HG02981 (cell line): ENCODE results near the gene AATF.

Source experiments
- ATAC-seq: cut with Tn5 transposase; IDR thresholded peaks from one replicate; pipeline ENCODE4 v1.9.1; 2021; ENCODE audit warnings: mild to moderate bottlenecking, moderate library complexity; ENCODE audit not compliant: unreplicated experiment

Gene AATF

GRCh38 chr17:37037590-37038155 lies 88.9 kb downstream of the AATF start:
- no peak for ATAC-seq

GRCh38 chr17:37039269-37039668 lies 90.5 kb downstream of the AATF start:
- no peak for ATAC-seq

GRCh38 chr17:37041932-37042331 lies 93.2 kb downstream of the AATF start:
- ATAC-seq = no peak

- no peak for ATAC-seq
Measured at GRCh38 chr17:37043201-37043600, 94.4 kb downstream of the AATF start.

- no peak for ATAC-seq
Measured at GRCh38 chr17:37045351-37045922, 96.7 kb downstream of the AATF start.

GRCh38 chr17:37047631-37048104 lies 98.9 kb downstream of the AATF start:
- no peak for ATAC-seq

- no peak for ATAC-seq
Measured at GRCh38 chr17:37048811-37049210, 100.1 kb downstream of the AATF start.

GRCh38 chr17:37050920-37051319 lies 102.2 kb downstream of the AATF start:
- no peak for ATAC-seq

GRCh38 chr17:37051381-37051780 lies 102.6 kb downstream of the AATF start:
- ATAC-seq = no peak

GRCh38 chr17:37051833-37052232 lies 103.1 kb downstream of the AATF start:
- ATAC-seq = no peak

GRCh38 chr17:37052450-37052849 lies 103.7 kb downstream of the AATF start:
- ATAC-seq = no peak

GRCh38 chr17:37054894-37055293 lies 106.1 kb downstream of the AATF start:
- ATAC-seq = no peak

GRCh38 chr17:37056622-37057021 lies 107.9 kb downstream of the AATF start:
- no peak for ATAC-seq

GRCh38 chr17:37059493-37059892 lies 110.7 kb downstream of the AATF start:
- no peak for ATAC-seq

GRCh38 chr17:37060094-37060493 lies 111.3 kb downstream of the AATF start:
- ATAC-seq = no peak

- ATAC-seq = no peak
Measured at GRCh38 chr17:37060928-37061327, 112.2 kb downstream of the AATF start.

- no peak for ATAC-seq
Measured at GRCh38 chr17:37062021-37062420, 113.3 kb downstream of the AATF start.

GRCh38 chr17:37064206-37064605 lies 115.5 kb downstream of the AATF start:
- ATAC-seq = no peak

GRCh38 chr17:37064956-37065355 lies 116.2 kb downstream of the AATF start:
- ATAC-seq = no peak

GRCh38 chr17:37065486-37066321 lies 117.0 kb downstream of the AATF start:
- ATAC-seq = no peak

- no peak for ATAC-seq
Measured at GRCh38 chr17:37066322-37067255, 117.8 kb downstream of the AATF start.
